Middle frontal gyrus (tissue), 1 donor: ENCODE data around the gene C10orf71.

ENCODE experiments used
- DNase-seq: peaks from one replicate; pipeline ENCODE4 v3.0.0-alpha.2; 2015; ENCODE audit warnings: low spot score; ENCODE audit errors: extremely low spot score

C10orf71 gene

DNA sequence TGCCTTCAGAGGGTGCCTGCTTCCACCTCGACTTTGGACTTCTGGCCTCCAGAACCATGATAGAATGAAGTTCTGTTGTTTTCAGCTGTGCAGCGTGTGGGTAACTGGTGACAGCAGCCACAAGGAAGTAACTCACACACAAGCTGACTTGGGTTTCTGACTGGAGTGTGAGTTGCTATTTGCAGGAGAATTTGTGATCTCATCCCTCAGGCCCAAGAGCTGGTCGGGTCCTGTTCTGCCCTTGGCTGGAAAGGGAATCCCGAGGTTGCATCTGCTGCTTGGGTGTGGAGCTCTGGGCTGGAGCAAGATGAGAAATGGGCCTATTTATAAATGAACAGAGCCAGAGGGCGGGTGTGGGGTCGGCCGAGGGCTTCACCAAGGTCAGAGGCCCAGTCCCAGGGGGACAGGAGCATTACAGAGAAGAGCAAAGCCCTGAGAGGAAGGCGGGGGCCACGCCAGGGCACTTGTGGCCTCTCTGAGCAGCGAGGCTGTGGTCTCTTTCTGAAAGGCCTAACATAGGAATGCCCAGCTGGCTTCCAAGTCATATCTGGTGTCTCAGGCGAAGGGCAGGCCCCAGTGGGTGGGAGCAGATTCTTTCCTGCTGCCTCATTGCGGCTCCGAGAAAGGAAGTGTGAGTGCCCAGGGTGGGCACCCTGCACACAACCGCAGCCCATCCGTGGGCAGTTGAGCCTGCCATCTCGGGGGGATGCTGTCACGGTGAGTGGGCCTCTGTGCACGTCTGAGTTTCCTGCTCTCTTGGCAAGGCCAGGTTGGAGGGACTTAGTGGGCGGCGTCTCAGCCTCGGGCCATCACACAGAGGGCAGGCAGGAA is 26.5 kb upstream of the C10orf71 start:
- no peak for DNase-seq

DNA sequence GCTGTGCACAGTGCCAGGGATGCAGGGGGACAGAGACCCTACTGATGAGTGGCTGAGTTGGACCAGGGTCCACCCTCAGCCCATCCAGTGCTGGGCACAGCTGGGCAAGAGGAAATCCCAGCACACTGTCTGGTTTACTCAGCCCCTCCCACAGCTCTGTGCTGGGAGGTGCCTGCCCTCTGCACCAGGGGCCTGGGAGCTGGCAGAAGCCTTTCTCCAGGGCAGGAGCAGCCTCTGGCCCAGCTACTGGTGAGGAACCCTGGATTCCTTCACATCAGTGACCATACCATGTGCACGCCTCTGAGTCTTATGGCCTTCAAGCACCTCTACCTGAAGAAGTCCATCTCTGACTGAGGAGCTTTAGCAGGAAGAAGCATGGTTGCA is 25.9 kb upstream of the C10orf71 start:
- no peak for DNase-seq

DNA sequence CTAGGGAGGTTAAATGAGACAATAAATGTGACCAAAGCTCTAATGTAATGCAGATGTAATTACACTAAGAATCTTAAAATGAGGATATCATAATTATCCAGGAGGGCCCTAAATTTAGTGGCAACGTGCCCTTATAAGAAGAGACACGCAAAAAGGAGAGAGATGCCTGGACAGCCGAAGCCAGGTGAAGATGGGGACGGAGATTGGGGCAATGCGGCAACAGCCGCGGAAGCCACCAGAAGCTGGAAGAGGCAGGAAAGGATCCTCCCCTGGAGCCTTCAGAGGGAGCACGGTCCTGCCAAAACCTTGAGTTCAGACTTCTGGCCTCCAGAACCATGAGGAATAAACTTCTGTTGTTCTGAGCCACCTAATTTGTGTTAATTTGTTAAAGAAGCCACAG is 25.3 kb upstream of the C10orf71 start:
- DNase-seq, result no peak

DNA sequence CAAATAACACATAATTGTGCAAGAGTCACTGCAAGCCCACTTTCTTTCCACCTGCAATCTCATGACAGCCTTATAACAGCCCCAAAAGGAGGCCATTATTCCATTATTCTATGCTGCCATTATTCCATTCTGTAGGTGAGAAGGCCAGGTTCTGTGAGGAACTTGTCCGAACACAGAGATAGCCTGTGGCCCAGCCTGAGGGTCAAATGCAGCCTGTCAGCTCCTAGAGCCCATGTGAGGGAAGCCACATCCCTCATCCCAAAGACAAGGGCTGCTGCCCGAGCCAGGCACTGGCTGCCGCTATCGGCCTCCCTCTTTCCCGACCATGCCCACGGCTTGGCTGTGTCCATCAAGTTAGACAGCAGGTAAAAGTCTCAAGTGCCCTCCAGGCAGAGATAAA is 24.1 kb upstream of the C10orf71 start:
- no peak for DNase-seq

DNA sequence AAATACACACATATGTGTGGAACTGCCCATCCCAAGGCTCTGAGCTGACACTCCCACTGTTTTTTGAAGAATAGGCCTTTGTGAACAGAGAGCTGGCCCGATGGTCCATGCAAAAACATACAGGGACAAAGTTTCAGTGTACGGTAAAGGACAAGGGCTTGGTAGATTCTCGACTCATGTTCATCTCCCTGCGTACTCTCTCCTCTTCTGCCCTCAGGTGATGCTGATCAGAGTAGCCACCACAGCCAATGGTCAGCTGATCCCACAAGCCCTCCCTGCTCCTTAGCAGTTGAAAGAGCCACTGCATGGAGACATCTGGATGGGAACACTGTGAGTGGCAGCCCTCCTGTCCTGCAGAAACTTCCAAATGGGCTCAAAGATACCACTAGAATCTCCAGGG is 23.1 kb upstream of the C10orf71 start:
- no peak for DNase-seq

DNA sequence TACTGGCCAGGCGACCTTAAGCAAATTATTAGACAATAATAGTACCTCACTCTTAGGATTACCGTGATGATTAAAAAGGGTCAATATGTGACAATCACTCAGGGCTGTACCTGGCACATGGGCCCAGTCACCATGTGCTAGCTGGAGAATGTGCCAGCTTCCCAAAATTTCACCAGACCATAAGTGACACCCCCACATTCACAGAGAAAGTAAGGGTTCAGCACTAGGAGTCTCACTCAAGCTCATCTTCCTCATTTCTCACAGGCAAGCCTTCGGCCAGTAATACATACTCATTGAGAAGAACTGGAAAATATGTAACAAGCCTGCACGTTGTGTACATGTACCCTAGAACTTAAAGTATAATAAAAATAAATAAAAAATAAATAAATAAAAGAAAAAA is 22.4 kb upstream of the C10orf71 start:
- no peak for DNase-seq

DNA sequence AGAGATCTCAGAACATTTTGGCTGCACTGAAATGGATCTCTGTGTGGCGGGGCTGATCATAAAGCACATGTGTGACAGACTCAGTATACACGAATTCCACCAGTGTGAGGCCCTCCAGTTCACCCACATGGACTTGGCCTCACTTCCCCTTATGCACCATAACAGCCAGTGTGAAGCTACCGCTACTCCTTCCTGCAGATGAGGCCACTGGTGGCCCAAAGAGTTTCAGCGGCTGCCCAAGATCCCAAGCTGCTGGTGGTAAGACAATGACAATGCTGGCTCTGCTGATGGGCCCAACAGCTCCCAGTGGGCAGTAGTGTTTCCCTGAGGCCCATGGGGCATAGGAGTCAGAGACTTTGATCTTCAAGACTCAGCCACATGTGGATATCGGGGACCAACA is 21.0 kb upstream of the C10orf71 start:
- no peak for DNase-seq

DNA sequence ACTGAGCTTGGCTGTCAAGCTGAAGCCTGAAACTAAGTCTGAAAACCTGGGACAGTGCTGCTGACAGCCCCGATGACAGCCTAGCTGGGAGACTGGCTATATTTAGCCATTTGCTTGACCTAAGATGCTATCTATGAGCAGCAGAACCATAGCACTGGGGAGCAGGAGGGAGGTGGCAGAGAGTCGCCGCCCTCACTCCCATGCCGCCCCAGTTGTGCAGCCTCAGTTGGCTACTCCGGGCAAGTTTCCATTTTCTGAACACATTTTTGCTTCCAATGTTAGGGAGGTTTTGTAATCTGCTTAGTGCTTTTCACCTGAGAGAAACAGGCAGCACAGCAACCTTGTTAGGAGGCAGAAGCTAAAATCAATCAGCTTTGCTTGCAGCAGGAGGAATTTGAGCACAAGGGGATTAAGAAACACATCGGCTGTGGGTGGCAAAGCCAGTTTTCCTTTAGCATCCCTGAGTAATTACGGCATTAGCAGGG is 20.4 kb upstream of the C10orf71 start:
- DNase-seq, result no peak

DNA sequence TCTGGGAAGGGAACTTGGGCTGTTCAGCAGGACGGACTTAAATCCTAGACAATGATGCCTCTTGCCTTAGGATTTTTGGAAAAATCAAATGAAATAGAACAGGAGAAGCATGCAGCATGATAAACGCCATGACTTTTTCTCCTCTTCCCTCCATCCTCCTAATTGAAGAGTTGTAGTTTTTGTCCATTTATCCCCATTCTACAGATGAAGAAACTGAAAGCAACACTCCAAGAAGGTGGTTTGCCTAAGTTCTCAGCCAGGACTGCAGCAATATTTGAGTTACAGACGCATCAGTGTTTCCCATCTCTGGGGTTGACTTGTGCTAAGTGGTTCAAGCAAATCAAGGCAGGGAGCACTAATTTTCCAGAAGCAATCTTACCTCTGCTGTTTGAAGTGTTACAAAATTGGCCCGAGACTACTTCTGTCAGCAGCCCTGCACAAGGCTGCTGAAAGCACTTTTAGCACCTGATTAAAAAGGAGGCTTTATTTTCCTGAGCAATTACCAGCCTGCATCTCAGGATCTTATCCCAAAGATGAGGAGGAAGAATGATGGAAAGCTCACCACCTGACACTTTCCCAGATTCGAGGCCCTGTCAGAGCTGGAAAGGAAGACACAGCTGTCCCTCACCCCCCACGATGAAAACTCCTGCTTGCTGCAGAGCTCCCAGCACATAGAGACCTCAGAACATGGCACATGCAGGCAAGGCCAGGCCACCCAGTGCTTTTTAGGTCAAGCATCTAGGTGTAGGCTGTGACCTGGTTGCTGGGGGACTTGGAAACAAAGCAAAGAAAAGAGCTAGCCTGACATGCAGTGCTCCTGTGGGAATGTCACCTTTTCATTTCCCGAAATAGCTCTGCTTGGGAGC is 19.7 kb upstream of the C10orf71 start:
- DNase-seq, result no peak

DNA sequence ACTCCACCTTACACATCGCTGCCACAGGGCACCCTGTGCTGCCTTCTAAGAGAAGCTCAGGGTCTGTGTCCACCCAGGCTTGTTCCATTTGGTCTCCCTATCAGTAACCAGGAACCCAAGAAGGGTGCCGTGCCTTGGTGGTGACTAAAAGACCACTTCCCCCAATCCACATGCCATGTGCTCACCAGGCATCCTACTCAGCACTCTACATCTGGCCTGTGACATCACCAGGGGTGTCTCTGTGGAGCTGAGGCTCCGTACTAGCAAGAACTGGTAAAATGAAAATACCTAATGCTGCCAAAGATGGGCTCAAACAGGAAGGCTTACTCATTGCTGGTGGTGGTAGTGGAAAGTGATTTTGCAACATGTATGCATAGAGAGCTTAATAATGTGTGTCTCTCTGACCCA is 19.0 kb upstream of the C10orf71 start:
- no peak for DNase-seq

DNA sequence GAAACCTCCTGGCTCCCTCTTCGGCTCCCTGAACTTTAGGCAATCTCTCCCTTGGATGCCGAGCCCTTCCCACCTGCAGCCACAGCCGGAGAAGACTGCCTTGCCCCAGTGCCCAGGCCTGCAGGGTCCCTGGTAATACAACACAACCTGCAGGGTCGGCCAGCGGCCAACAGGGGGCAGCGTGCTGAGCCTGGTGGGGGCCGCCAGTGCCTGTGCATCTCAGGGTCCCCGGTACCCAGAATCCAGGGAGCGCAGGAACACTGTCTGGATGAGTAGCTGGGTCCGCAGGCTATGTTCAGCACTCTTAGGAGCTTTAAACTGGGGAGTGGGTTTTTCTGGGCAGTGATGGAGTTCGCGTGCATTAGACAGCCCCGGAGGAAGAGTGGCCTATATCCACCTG is 17.5 kb upstream of the C10orf71 start:
- DNase-seq, result no peak

DNA sequence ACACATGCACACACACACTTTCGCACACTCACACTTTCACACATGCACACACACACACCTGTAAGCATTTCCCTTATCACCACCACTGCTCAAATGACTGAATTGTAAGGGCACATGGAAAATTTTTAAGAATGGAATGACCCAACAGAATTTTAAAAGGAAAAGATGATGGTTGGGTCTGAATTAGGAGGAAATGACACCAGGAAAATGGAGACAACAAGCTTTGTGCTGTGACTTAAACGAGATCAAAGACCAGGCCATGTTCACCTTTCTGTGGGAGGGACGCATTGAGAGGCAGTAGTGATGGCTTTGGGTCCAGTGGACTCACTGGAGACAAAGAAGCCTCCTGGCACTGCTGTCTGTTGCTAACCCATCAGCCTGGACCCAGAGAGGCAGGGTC is 16.7 kb upstream of the C10orf71 start:
- no peak for DNase-seq

DNA sequence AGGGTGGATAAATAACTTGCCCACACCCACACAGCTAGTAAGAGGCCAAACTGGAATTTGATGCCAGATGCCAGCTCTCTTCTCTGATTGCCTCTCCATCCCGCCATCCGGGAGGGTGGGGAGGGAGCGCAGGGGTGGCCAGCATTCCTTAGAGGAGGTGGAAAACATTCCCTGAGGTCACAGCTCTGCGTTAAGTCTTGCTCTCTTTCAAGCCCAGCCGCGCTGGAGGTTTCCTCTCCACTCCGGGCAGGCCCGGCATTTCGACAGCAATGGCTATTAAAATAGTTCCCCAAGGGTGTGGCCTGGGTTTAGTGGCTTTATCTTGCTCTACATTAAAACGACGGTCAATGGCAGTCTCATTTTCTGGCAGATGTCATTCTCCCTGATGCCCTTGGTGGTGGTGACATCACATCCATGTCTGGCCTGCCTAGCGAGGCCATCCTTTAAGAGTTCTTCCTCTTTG is 16.1 kb upstream of the C10orf71 start:
- no peak for DNase-seq

DNA sequence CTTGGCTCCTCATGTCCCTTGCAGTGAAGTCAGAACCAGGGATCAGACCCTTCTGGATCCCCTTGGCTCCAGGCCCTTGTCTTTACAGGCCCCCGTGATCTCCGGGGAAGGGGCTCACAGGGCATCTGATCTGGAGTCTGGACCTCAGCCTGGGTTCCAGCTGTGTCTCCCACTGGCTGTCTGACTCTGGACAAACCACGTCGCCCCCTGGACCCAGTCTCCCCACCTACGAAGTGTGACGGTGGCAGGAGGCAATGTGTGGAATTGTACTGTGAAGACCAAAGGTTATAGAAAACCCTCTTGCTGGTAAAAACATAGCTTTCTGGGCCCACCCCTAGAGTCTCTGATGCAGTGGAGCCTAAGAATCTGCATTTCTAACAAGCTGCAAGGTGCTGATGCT is 15.5 kb upstream of the C10orf71 start:
- no peak for DNase-seq

DNA sequence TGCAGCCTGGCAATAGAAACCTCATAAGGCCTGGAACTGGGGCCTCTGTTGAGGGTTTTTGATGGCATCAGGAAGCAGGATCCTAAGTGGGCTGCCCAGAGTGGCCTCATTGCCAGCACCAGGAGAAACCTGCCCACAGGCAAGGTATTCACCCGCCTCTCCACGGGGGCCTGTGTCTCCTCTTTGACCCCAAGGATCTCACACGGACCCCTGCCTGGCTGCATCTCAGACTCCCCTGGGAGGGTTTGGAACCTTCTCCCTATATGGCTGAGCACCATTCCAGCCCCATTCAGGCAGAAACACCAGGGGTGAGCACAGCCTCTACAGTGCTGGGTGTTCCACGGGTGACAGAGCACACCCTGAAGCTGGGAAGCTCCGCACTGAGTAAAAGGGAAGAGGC is 14.6 kb upstream of the C10orf71 start:
- DNase-seq, result no peak

DNA sequence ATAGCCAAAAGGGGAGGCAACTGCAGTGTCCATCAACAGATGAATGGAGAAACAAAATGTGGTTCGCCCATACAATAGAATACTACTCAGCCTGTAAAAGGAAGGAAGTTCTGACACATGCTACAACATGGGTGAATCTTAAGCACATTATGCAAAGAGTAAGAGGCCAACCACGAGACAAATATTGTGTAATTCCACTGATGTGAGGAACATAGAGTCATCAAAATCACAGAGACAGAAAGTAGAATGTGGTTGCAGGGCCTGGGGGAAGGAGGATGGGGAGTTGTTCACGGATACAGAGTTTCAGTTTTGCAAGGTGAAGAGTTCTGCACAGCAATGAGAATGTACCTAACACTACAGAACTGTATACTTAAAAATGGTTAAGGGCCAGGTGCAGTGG is 13.7 kb upstream of the C10orf71 start:
- DNase-seq, result no peak

DNA sequence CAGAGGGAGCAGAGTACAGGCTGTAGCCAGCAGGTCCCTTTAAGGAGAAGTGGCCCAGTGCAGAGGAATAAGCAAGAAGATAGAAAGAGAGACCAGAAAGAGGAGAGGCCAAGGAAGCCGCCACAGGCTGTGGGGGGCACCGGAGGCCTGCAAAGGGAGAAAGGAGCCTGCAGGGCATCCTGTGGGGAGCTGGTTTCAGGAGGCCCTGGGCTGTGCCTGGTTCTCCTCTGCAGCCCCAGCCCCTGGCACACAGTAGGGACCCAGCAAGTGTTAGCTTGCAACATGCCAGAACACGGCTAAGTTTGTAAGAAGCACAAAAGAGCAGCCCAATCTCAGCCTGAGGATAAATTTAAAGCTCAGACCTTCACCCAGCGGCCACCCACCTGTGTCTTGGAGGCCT is 12.3 kb upstream of the C10orf71 start:
- no peak for DNase-seq

DNA sequence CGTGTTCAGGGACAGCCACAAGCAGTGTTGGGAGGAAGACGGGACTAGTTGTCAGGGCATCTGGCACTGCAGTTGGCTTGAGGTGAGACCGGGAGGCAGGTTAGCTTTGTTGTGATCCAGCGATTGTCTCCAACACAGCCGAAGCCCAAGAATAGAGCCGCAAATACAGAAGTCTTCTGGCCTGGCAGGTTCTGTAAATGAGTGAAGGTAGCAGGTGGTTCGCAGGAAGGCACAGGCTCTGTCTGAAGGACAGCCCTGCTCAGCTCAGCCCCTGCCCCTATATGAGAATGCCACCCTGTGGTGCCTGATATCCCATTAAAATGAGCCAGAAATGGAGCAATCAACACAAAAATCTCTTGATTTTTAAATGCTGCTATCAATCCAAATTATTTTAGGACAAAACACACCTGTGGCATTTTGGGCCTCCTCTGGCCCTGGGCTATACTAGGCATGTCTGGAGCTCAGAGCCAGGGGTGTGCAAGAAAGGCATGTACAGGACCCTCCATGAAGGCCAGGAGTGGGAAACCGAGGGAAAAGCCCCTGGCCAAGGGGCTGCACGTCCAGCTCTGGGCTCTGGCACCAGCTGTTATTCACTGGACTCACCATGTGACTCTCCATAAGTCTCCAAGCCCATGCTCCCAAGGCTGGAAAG is 11.2 kb upstream of the C10orf71 start:
- DNase-seq, result no peak

DNA sequence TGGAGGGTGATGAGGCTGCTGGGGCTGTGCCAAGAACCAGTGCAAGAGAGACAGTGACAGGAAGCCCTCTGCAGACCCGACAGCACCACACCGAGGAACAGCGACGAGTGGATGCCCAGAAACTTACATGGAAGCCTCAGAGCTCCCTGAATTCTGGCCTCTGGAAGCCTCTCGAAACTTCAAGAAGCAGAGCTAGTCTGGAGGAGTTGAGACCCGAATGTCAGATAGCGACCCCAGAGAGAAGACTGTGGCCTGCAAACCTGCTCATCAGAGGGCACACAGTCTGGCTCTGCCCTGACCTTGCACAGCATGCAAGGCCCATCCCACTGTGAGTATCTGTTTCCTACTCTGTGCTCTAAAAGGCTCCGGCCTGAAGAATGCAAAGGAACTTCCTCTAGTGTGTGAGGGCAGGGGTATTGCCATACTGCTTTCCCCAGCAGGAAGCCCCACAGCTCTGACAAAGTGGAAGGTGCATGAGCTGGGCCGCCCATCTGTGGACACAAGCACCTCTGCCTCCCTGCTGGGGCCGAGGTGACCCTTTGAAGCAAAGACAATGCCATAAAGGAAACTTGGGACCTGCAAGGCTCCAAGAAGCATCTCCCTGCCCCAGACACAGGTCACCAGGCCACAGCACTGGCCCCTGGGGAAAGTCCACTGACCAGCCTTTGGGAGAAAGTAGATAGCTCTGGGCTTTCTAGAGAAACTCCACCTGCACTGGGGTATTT is 10.5 kb upstream of the C10orf71 start:
- DNase-seq, result no peak

DNA sequence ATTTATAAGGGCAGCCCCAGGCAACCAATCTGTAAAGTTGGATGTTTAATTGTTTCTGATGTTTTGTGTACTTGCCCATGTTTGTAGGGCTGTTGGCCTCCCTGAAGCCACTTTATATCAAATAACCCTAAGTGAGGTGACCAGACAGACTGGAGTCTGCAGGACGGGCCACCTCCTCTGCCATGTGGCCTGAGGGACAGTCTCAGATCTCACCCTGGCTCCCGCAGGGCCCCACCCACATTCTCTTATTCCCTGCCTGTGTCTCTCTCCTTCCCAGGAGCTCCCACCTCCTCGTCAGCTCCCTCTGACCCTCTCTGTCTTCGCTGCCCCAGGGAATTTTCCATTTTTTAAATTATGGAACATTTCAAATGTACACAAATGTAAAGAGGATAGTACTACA is 9.5 kb upstream of the C10orf71 start:
- DNase-seq, result no peak

DNA sequence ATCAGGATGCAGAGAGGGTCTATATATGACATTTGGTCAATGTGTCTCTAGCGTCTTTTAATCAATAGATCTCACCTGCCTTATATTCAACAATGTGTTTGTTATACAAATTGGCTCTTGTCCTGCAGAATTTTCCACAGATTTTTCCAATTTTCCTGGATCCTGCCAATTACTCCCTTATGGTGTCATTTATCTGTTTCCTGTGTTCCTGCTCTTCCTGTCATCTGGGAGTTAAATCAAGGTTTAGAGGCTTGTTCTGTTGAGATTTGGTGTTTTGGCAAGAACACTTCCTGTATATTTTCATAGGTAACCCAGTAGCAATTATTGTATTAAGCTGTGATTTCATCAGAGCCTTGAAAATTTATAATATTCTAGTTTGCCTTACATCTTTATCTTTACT is 8.8 kb upstream of the C10orf71 start:
- DNase-seq, result no peak
